Measurements from ENCODE around the gene TECRL.

Gene TECRL, protein sequence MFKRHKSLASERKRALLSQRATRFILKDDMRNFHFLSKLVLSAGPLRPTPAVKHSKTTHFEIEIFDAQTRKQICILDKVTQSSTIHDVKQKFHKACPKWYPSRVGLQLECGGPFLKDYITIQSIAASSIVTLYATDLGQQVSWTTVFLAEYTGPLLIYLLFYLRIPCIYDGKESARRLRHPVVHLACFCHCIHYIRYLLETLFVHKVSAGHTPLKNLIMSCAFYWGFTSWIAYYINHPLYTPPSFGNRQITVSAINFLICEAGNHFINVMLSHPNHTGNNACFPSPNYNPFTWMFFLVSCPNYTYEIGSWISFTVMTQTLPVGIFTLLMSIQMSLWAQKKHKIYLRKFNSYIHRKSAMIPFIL

DNA sequence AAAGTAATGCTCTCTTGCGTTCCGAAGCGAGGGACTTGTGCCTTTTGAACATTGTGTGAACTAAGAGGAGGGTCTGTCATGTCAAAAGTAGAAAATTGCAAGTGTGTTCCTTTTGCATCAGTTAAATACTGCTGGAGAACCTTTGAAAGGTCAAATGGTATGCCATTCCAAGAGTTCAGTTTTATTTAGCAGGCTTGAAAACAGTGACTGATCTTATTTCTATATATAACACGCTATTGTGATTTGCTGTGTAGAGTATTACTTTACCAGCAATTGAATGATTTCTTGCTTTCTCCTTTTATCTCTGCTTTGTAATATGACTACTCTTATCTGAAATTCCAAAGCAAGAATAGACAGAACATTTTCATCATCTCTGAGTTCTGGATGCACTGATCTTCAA is at the start of gene TECRL:
Gene TECRL, minus strand, starts transcription at position 151 of the 400 bp plus-strand sequence. Its CDS starts 99 bp downstream, at position 52.
- no peak for FAIRE-seq

DNA sequence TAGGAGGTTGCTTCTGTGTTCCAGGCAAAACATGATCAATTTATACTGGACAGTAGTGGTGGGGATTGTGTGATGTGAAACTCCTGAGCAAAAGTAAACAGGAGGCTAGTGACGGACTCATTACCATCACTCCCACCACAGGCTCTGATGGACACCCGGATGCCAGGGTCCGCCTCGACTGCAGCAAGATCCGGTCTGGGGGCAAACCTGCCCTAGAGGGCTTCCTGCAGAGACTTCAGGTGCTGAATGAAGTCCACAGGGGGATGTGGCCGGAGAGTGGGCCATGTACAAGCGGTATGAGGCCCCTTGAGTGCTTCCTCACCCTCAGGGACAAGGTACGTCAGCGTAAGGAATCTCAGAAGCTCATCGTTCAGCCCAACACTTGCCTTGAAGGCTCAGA is 23.4 kb upstream of the TECRL start:
- no peak for FAIRE-seq

DNA sequence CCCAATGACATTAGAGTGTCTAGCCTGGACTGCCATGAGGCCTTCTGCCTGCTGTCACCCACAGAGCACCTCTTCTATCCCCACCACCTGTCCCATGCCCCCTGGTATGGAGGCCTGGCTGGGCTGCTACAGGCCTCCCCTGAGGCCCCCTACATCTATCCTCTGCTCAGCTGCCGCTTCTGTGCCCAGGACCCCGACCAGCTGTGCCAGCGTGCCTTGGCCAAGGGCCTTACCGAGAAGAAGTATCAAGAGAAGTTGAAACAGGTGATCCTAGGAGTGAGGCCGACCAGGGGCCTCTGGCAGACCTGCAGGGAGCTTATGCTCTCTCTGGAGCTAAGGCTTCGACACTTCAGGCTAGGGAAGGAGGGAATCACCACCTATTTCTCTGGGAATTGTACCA is 21.7 kb upstream of the TECRL start:
- no peak for FAIRE-seq

DNA sequence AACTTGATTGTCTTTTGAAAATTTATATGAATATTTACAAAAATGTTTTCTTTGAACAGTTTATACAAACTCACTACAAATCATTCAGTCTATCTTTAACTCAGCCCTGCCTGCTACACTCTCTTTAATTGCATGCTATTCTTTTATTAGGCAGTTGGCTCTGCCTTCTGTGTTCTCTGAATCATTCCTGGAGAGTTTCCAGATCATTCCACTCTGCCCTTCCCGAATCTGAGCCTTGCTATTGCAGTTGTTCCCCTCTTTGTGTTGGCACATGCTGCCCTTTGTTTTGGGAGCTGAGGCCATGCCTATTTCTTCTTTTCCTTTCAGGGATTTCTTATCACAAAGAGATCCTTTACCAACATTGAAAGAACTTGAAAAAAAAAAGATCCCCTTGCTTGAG is 8.7 kb upstream of the TECRL start:
- no peak for FAIRE-seq

DNA sequence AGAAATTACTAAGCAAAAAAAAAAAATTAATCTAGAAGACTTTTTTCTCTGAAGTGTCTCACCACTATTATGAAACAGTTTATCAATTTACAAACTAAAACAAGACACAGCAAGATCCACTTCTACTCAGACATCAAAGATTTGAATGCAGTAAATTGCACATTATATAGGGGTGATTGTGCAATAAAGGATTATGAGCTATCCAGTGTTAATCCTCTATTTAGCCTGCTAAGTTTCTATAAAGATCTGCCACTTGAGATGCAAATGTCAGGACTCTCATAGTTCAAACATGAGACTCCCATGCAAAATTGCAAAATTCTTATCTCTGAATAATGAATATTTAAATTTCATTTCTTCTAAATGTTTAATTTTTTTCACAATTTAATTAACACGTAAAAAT is 2.2 kb downstream of the TECRL start:
- FAIRE-seq = no peak

DNA sequence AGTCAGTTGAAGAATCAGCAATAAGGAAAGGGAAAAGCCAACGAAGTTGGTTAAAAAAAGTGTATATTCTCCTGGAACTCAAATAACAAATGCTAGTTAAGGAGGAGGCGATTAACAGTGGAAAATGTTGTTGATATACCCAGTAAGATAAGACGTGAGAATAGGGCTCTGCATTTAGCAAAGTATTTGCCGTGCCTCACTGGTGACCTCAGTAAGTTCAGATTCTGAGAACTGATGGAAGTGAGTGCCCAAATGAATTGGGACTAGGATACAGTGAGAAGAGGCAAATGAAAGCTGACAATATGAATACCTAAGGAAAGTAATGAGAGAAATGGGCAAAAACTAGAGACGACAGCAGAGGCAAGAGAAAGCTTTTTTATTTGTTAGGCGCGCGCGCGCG is 3.5 kb downstream of the TECRL start:
- no peak for FAIRE-seq

DNA sequence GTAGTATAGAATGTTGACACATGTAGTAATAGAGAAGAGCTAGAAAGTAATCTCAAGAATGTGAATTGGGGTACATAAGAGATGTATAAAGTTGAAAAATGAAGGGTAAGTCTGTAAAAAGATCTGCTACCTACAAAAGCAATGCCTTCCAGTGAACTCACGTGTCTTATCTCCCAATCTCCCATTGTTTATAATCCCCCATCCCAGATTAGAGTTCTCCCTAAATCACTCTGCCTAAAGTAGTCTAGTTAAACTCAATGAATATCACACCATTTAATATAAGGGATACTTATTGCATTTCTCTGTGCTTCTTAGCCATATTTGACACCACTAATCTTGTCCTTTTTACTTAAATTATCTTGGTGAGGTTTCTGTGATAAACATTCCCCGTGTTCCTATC is 6.6 kb downstream of the TECRL start:
- no peak for FAIRE-seq

DNA sequence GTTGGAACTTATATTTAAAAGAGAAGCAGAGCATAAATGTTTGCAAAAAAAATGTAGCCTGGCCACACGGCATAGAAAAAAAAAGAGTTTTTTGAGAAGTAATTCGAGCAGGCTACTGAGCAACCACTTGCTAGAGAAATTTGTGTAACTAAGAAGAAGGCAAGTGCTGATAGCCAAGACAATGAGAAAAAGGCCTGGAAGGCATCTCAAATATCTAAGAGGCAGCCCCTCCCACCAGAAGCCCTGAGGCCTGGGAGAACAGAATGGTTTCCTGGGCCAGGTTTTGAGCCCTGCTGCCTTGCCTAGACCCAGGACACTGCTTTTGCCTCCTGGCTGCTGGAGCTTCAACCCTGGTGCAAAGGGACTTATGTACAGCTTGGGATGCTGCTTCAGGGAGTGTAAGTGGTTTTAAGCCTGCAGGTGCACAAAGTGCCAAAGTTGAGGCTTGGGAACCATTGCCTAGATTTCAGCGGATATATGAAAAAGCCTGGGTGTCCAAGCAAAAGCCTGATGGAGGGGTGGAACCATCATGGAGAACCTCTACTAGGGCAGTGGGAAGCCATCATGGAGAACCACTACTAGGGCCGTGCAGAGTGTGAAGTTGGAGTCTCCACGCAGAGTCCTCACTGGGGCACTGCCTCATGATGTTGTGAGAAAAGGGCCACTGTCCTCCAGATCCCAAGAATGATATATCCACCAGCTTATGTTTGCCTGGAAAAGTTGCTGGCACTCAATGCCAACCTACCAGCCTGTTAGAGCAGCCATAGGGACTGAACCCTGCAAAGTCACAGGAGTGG is 9.7 kb downstream of the TECRL start:
- FAIRE-seq = no peak

DNA sequence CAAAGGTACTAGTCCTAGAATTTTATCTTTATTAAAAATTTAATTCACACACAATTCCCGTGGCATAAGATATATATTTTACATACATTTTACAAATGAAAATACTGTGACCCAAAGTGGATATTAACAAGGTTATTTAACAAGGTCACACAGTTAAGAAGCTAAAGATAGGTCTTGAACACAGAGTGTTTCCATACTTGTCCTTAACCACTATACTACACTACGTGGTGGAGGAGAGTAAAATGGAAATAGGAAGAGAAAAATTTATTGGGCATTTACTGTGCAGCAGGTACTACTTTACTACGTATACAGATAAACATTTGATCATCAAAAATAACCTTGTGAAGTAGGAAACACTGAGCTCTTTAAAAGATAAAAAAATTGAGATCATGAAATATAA is 14.8 kb downstream of the TECRL start:
- no peak for FAIRE-seq

DNA sequence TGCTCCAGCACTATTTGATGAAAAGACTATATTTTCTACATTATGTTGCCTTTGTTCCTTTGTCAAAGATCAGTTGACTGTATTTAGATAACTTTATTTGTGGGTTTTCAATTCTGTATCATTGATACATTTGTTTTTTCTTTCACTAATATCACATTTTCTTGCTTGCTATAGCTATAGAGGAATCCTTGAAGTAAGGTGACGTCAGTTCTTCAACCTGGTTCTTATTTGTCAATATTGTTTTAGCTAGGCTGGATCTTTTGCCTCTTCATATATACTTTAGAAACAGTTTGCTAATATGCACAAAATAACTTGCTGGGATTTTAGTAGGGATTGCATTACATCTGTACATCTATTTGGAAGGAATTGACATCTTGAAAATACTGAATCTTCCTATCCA is 21.0 kb downstream of the TECRL start:
- no peak for FAIRE-seq

DNA sequence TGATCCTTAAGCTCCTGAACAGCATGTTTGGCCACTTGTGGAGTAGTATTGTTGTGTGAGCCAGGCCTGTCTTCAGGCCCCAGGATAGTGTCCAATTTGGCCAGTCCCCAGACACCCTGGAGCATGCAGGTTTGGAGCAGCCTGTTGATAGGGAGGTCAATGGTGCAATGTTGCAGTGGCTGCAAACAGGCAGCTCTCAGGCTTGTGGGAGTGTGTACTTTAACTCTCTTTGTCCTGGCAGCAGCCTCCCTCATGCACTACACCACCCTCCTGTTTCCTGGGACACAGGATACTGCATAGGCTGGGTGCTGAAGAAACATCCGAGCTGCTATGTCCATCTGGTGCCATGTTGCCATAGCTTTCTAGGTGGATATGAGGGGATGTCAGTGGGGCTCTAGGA is 24.0 kb downstream of the TECRL start:
- no peak for FAIRE-seq

DNA sequence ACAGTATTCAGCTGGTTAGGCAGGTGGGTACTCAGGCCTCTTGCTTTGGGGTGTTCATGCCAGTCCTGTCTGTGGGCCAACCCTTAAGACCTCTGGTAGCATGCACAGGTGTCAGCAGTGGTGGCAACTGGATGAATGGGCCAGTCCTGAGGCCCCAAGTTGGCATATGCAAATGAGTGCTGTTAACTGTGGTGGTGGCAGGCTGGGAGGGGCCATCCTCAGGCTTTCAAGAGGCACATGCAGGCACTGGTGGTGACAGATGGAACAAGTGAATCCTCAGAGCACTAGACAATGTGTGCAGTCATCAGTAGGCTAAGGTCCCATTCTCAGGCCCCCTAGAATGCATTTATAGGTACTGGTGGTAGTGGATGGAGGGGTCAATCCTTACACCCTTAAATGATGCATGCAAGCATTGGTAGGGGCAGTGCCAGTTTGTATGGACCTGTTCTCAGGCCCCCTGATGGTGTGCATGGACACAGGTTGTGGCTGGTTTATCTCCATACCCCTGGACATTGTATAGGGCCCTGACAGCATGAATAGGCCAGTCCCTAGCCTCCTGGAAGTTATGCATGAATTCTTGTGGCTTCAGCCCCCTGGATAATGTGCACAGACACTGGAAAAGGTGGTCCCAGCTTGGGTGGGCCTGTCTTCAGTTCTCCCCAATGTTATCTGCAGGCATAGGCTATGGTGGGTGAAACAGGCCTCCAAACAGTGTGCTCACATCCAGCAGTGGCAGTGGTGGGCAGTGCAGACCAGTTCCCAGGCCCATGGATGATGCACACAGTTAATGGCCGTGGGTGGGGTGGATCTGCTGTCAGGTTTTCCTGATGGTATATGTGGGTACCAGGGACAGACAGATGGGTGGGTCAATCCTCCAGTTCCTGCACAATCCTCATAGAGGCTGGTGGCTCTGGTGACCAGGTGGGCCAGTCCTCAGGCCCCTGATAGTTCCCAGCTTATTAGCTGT is 24.7 kb downstream of the TECRL start:
- FAIRE-seq = no peak

DNA sequence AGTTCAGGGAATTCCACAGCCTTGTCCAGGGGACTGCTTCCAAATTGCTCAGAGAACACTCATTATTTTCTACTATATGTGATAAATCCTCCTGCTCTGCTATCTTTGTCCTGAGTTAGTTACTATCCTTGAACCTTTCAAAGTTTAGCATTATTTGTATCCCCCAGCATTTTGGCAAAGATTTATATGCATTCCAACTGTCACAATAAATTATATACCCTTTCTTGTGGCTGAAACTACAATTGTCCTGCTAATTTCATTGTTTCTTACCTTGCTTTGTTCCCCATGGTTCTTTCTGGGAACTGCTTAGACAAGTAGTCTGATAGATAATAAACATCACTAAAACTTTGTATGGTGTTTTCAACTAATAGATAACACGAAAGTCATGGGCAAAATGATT is 40.5 kb downstream of the TECRL start:
- no peak for FAIRE-seq

DNA sequence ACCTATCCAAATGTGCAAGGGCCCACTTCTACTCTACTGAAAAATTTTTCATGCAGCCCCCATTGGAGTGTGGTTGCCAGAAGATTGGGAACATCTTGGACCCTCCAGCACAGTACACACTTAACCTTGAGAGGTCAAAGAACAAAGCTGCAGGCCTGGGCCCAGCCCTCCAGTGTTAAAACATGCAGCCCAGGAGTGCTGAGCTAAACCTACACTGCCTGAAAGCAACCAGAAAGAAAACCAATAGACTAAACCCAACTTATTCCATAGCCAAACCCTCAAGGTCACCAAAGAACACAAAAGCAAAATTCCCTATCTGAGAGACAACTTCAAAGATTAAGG is 47.9 kb downstream of the TECRL start:
- no peak for FAIRE-seq

DNA sequence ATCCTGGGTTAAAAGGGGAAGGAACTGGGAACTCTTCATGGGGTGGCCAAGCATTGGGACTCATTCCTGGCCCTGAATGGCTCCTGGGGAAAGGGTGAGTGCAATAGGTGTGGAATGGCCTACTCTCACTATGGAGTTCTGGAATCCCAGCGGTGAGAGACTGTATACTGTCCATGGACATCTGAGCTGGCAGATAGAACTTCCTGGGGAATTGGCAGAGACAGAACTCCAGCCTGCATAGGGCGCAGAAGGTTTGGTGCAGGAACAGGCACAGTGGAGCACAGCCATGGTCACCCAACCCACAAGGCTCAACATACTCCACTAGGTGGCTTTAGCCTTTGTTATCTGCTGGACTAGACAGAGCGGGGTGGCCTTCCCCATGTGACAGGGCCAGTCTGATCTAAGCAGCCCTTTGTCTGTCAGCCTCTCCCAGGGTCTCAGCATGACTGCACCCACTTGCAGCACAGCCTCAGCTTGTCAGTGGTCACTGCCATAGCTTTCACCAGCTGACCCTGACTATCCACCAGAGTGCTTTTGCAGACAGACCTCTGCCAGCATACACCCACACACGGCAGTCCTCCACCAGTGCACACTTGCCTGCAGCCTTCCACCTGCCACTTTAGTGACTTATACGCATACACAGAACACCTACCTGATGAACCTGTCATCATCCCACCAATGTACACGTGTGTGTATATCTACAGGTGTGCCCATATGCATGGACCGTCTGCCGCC is 48.4 kb downstream of the TECRL start:
- FAIRE-seq = no peak

DNA sequence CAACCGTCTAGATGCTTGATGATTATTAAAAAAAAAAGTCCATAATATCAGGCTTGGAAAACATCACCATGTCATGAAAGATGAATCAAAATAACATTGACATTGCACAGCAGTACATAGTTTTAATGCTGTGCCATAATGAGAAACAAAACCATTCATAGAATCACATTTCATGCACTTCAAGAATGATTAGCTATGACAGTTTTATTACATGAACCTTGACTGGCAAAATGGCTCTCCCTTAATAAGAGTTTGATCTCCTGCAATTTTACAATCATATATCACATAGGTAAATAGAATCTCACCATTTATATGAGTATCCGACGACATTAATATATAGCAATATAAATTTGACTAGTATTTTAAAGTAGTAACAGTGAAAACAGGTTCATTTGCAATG is 49.8 kb downstream of the TECRL start:
- no peak for FAIRE-seq

DNA sequence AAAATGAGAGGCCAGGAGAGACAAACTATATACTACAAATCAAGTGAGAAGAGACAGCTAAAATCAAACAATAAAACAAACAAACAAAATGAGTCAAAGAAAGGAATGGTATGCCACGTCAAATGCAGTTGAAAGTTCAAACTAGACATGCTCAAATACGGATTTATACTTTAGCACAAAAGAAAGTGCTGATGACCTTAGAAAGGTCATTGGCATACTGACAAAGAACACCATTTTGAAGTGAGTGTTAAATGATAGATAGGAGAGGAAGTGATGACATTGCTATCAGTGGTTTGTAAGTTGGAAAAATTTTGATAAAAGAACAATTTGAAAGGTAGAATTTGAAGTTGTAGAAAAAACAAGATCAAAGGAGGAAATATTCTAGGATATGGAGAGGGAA is 55.3 kb downstream of the TECRL start:
- no peak for FAIRE-seq

DNA sequence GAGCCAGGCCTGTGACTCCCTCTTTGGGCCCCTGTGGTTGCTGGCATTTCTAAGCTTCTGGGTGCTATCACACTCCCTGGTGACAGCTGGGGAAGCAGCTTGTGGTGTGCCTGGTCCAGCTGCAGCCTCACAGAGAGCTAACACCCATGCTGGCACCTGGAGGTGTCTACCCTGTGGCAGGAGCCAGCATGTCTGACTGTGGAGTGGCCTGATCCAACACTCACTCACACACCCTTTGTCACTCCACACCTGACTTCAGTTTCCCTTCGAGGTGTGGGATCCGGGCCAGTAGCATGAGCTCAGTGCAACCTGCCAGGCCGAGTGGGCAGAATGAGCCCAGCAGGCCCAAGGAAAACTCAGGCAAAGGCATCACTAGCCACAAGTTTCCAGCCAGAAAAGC is 67.5 kb downstream of the TECRL start:
- no peak for FAIRE-seq

DNA sequence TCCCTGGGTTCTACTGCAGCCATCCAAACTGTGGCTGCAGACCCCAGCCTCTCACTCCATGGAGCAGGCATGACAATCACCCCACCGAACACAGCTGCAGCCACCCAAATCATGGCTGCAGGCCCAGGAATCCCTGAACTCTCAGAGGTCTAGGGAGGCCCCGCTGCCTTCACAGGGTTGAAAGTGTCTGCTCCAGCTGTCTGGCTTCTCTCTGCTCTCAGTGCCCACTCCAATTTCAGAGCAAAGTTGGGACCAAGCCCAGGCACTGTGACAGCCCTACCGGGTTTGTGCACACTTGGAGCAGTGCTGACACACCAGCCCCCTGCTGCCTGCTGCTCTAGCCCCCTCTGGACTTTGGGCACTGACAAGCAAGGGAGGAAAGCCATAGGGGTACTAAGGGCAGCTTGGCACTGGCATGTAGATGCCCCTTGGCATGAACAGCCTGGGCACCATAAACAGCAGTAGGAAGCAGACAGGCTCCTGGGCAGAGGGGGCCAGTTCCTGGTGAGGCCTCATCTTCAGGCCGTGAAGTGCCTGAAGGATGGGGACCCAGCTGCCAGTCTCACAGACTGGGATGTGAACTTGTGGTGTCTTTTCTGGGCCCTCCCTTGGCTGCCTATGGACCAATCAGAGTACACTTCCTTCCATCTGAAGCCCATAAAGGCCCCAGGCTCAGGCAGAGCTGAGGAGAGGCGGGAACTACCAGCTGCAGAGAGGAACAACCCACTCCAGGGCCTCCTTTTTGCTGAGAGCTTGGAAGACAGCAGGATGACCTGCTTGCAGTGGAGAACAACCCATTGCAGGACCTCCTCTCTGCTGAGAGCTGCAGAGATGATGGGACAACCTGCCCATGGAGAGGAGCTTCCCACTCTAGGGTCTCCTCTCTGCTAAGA is 68.8 kb downstream of the TECRL start:
- no peak for FAIRE-seq

DNA sequence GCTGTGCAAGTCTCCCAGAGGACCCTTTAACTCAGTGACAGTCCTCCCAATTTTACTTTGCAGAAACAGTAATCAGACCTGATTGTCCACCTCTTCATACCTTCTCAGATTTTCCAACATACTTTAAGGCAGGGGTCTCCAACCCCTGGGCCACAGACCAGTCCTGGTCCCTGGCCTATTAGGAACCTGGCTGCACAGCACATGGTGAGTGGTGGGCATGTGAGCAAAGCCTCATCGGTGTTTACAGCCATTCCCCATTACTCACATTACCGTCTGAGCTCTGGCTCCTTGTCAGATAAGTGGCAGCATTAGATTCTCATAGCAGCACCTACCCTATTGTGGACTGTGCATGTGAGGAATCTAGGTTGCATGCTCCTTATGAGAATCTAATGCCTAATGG is 74.3 kb downstream of the TECRL start:
- FAIRE-seq = no peak

DNA sequence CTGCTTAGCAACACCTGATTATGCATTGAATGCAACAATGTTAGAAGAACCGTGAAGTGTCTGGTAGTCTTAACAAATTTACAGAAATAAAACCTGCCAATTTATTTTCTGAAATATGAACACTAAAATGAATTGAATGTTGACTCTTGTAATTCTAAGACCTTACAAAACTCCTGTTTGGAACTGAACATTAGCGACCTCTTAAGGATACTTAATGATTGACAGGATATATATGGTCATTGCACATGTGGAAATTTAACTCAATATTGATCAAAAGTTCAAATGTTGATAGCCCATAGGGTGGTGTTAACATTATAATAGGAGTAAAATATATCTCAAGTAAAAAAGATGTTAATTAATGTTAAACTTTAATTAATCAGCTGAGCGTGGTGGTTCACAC is 79.1 kb downstream of the TECRL start:
- no peak for FAIRE-seq

DNA sequence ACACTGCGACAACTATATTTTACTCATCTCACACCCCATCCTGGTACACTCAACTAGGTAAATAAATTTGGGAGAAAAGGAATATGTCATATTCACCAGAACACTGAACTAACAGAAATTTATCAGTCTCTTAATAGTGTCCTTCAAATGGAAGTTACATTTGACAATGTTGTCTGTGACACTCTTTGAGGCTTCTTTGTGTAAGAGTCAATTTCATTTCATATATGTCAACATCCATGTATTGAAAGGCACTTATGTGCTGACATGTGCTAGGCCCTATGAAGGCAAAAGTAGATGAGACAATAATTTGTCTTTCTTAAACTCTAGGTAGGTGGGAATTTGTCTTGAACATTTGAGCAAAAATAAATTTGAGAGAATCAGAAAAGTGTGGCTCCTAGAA is 82.0 kb downstream of the TECRL start:
- FAIRE-seq = no peak
